HG03442 (cell line): Measurements from ENCODE around the gene NUPR2.
"Not testable (repeated sequence)": the region's sequence is repeated elsewhere in the genome, so short reads cannot be mapped to it uniquely, and the experiment has no call there.

Source experiments
- ATAC-seq: cut with Tn5 transposase; IDR thresholded peaks from one replicate; pipeline ENCODE4 v1.9.1; 2021; ENCODE audit warnings: mild to moderate bottlenecking, moderate library complexity; ENCODE audit not compliant: unreplicated experiment

Gene NUPR2

GRCh38 chr7:56115852-56116538 lies at the start of gene NUPR2:
TSS of gene NUPR2 (minus strand) at chr7:56116417. CDS start at chr7:56116314, 103 bp downstream.
- ATAC-seq = no peak

- no peak for ATAC-seq
Observed at GRCh38 chr7:56157238-56157790, 41.1 kb upstream of the NUPR2 start.

GRCh38 chr7:56131062-56131461 lies 14.8 kb upstream of the NUPR2 start:
- ATAC-seq = not testable (repeated sequence)

- no peak for ATAC-seq
Observed at GRCh38 chr7:56127241-56127975, 11.2 kb upstream of the NUPR2 start.

GRCh38 chr7:56125831-56126230 lies 9.6 kb upstream of the NUPR2 start:
- ATAC-seq = no peak

GRCh38 chr7:56124981-56125380 lies 8.8 kb upstream of the NUPR2 start:
- ATAC-seq = no peak

GRCh38 chr7:56121440-56121839 lies 5.2 kb upstream of the NUPR2 start:
- ATAC-seq = no peak

GRCh38 chr7:56112244-56112643 lies 4.0 kb downstream of the NUPR2 start:
- ATAC-seq = not testable (repeated sequence)

- ATAC-seq = no peak
Observed at GRCh38 chr7:56110611-56111010, 5.6 kb downstream of the NUPR2 start.

- no peak for ATAC-seq
Observed at GRCh38 chr7:56107954-56108258, 8.3 kb downstream of the NUPR2 start.

- ATAC-seq = peak; percentile 100
Observed at GRCh38 chr7:56106108-56107073, 9.8 kb downstream of the NUPR2 start, which contains the start of gene CHCHD2. TSS of gene CHCHD2 (minus strand) at chr7:56106476. CDS start at chr7:56106413, 63 bp downstream.

- ATAC-seq = no peak
Observed at GRCh38 chr7:56105508-56105907, 10.7 kb downstream of the NUPR2 start.

- not testable (repeated sequence) for ATAC-seq
Observed at GRCh38 chr7:56104138-56104537, 12.1 kb downstream of the NUPR2 start.

GRCh38 chr7:56099653-56100052 lies 16.6 kb downstream of the NUPR2 start:
- no peak for ATAC-seq

GRCh38 chr7:56098187-56099008 lies 17.8 kb downstream of the NUPR2 start:
- not testable (repeated sequence) for ATAC-seq

GRCh38 chr7:56097700-56098099 lies 18.5 kb downstream of the NUPR2 start:
- no peak for ATAC-seq

- no peak for ATAC-seq
Observed at GRCh38 chr7:56092789-56093531, 23.3 kb downstream of the NUPR2 start, which contains the start of gene PHKG1. TSS of gene PHKG1 (minus strand) at chr7:56092952. CDS start at chr7:56088941, 4,011 bp downstream.

GRCh38 chr7:56092388-56092787 lies 23.8 kb downstream of the NUPR2 start:
- ATAC-seq = not testable (repeated sequence)

- no peak for ATAC-seq
Observed at GRCh38 chr7:56091591-56091990, 24.6 kb downstream of the NUPR2 start.
